ENCODE measurements around the gene ZDHHC20. TPM values are rescaled to one million over a fixed set of nuclear protein-coding genes. Genes with fewer than 3 reads are reported as not detected.

ZDHHC20 gene, protein sequence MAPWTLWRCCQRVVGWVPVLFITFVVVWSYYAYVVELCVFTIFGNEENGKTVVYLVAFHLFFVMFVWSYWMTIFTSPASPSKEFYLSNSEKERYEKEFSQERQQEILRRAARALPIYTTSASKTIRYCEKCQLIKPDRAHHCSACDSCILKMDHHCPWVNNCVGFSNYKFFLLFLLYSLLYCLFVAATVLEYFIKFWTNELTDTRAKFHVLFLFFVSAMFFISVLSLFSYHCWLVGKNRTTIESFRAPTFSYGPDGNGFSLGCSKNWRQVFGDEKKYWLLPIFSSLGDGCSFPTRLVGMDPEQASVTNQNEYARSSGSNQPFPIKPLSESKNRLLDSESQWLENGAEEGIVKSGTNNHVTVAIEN
- total RNA-seq: 10 to 100 TPM; 55.2 to 77.4 (median 74.4) TPM
- long read RNA-seq, donor 1, full-length matches to known transcripts: 3 of 12 reads
- long read RNA-seq, donor 1, partial matches to known transcripts: 1 of 12 reads
- long read RNA-seq, donor 1, other reads (novel, unspliced or antisense): 8 of 12 reads
- long read RNA-seq, donor 2, partial matches to known transcripts: 1 of 3 reads
- long read RNA-seq, donor 2, other reads (novel, unspliced or antisense): 2 of 3 reads

DNA sequence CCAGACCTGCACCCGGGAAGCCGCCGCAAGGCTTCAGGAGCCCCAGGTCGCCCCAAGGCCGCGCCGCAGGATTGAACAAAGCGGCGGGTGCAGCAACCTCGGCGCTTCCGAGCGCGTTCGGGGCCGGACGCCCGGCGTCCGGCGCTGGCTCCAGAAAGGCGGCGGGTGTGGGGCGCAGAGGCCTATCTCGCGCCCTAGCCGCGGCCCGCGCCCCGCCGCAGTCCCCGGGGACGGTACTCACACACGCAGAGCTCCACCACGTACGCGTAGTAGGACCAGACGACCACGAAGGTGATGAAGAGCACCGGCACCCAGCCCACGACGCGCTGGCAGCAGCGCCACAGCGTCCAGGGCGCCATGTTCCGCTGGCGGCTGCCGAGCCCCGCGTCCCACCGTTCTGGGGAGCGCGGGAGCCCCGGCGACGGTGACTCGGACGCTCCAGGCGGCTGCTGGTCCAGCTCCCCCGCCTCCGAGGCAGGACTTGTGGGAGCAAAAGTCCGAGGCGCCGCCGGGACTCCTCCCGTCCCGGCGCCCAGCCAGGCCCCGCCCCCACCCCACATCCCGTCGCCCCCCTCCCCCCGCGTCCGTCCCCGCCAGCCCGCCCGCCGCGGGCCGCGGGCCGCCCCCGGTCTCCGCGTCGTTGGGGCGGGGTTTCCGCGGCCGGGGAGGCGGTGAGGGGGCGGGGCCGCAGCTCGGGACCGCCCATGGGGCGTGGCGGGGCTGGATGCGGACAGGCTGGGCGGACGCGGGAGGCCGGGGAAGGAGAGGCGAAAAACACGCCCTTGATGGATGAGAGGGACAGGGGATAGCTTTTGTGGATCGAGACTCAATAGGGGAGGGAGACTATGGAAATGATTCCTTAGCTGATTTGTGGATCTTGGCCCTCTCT lies at the start of gene ZDHHC20:
TSS of gene ZDHHC20 (minus strand) at position 491 of the 889 bp plus-strand sequence. CDS start at position 359, 132 bp downstream.
- no peaks in the 10 kb centered on the region for H3K9me3 ChIP-seq
- peak within 1 kb of the TSS; percentile 90 for H3K4me3 ChIP-seq
- peaks cover 7% of the 10 kb centered on the region for H3K4me1 ChIP-seq (ENCODE audit: low read depth)
- no peaks in the 10 kb centered on the region for H3K36me3 ChIP-seq (ENCODE audit: low read depth)
- DNase-seq (peak; percentile 92 to 98 (median 96)), ATAC-seq (peak; percentile 98)
- intact Hi-C loops (cut with DNase I, micrococcal nuclease): no loop called here
- TF ChIP-seq, protein P1, sequence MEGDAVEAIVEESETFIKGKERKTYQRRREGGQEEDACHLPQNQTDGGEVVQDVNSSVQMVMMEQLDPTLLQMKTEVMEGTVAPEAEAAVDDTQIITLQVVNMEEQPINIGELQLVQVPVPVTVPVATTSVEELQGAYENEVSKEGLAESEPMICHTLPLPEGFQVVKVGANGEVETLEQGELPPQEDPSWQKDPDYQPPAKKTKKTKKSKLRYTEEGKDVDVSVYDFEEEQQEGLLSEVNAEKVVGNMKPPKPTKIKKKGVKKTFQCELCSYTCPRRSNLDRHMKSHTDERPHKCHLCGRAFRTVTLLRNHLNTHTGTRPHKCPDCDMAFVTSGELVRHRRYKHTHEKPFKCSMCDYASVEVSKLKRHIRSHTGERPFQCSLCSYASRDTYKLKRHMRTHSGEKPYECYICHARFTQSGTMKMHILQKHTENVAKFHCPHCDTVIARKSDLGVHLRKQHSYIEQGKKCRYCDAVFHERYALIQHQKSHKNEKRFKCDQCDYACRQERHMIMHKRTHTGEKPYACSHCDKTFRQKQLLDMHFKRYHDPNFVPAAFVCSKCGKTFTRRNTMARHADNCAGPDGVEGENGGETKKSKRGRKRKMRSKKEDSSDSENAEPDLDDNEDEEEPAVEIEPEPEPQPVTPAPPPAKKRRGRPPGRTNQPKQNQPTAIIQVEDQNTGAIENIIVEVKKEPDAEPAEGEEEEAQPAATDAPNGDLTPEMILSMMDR (IDR thresholded peaks at IDR 0.05): no peak

DNA sequence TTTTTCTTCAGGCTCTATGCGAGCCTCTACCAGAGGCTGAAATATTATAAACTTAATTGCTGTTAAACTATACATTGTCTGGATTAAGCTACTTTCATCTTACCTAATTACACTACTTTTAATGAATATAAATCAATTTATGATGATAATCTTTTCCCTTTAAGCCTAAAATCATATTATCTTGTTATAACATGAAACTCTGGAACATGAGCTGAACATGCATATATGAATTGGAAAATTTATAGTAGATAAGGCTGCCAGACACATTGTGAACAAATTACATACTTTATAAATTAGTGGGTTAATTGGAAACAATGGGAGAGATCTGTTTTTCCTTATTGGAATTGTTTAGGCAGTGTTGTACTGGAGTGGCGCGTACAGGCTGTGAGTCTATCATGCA lies 45.3 kb upstream of the ZDHHC20 start:
- TF ChIP-seq, protein P1 (IDR thresholded peaks at IDR 0.05): no peak

DNA sequence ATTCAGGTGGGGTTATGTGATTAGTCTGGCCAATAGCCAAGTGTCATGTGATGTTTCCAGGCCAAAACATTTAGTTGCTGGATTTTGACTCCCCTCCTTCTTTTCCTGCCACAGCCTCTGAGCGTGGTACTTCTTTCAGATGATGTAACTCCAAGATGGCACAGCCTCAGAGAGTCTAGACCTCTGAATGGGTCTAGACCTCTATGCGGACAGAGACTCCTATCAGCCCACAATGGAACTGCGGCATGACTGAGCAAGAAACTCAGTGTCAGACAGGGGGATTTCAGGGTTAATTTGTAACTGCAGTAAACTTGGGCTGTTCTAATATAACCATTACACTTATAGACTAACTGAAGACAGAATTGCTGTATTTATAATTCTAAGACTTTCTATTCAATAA lies 42.6 kb upstream of the ZDHHC20 start:
- no peak for ATAC-seq
- H3K4me1 ChIP-seq (ENCODE audit: low read depth): no peaks in the 10 kb centered on the region

More for the DNA sequence above, 45.3 kb upstream of the ZDHHC20 start:
- Histone ChIP-seq H3K4me3 (no peak overlapping the region), H3K4me1 (ENCODE audit: low read depth) (no peaks in the 10 kb centered on the region), H3K36me3 (ENCODE audit: low read depth) (no peaks in the 10 kb centered on the region), H3K9me3 (no peaks in the 10 kb centered on the region)
- ATAC-seq (no peak), DNase-seq (no peak)
- intact Hi-C loops (cut with DNase I, micrococcal nuclease): no loop called here

DNA sequence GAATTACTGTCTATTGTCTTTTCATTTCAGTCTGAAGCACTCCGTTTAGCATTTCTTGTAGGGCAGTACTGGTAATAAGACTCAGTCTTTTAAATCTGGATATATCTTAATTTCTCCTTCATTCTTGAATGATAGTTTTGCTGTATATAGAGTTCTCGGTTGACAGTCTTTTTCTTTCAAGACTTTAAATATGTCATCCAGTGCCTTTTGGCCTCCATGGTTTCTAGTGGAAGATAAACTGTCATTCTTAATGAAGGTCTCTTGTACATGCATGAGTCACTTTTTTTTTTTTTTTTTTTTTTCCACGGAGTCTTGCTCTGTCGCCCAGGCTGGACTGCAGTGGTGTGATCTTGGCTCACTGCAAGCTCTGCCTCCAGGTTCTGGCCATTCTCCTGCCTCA lies 27.2 kb upstream of the ZDHHC20 start:
- H3K4me1 ChIP-seq (ENCODE audit: low read depth): no peaks in the 10 kb centered on the region
- intact Hi-C loops (cut with DNase I, micrococcal nuclease): no loop called here
- TF ChIP-seq, protein P1 (IDR thresholded peaks at IDR 0.05): no peak
- no peaks in the 10 kb centered on the region for H3K36me3 ChIP-seq (ENCODE audit: low read depth)
- H3K4me3 ChIP-seq: no peak overlapping the region
- ATAC-seq (no peak), DNase-seq (no peak)
- H3K9me3 ChIP-seq: peaks cover 25% of the 10 kb centered on the region

More for the DNA sequence above, 42.6 kb upstream of the ZDHHC20 start:
- intact Hi-C loops (cut with DNase I, micrococcal nuclease): no loop called here
- Histone ChIP-seq H3K9me3 (no peaks in the 10 kb centered on the region), H3K36me3 (ENCODE audit: low read depth) (no peaks in the 10 kb centered on the region), H3K4me3 (no peak overlapping the region)
- TF ChIP-seq, protein P1 (IDR thresholded peaks at IDR 0.05): no peak
- no peak for DNase-seq

DNA sequence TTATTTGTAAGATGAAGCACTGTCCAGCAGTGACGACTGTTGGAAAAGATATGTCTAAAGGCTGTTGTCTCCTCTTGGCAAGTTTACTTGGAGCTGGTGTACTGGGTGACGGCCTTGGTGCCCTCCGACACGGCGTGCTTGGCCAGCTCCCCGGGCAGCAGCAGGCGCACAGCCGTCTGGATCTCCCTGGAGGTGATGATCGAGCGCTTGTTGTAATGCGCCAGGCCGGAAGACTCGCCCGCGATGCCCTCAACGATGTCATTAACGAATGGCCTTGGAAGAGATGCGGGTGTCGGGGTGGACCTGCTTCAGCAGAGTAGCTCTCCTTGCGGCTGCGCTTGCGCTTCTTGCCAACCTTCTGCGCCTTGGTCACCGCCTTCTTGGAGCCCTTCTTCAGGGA lies 24.6 kb upstream of the ZDHHC20 start:
- H3K9me3 ChIP-seq: peaks cover 25% of the 10 kb centered on the region
- H3K4me3 ChIP-seq: no peak overlapping the region
- DNase-seq (no peak), ATAC-seq (no peak)
- no peaks in the 10 kb centered on the region for H3K36me3 ChIP-seq (ENCODE audit: low read depth)
- no peaks in the 10 kb centered on the region for H3K4me1 ChIP-seq (ENCODE audit: low read depth)
- TF ChIP-seq, protein P1 (IDR thresholded peaks at IDR 0.05): no peak
- intact Hi-C loops (cut with DNase I, micrococcal nuclease): no loop called here

Data from mucosa of descending colon (tissue), 3 donors.